ENCODE results near the gene DFFB.

DNA sequence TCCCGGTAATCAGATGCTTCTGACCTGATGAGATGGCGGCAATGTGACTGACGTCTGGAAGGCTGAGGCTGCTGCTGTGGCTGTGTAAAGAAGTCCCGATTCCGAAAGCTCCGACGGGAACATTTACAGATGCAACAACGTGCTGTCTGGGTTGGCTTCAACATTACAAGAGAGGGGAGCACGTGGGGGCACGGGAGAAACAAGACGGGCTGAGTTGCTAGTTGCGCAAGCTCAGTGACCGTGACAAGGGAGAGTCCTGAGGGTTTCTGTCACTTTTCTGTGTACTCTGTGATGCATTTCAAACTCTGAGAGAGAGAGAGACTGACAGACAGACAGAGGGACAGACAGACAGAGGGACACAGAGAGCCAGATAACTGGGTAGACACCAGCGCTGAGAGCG is 35.4 kb upstream of the DFFB start:
- TF ChIP-seq GATA2 (IDR thresholded peaks at IDR 0.05; ENCODE audit: low read depth, low read length) (no peak), GATA3 (IDR thresholded peaks at IDR 0.05; ENCODE audit: low read depth, low read length) (no peak)
